Uterus (tissue), 4 donors: ENCODE results near the gene SMAD4. TPM values are rescaled to one million over a fixed set of nuclear protein-coding genes. Genes with fewer than 3 reads are reported as not detected.

Experiments
- DNase-seq, 2 donors: peaks; one replicate each; pipeline ENCODE4 v3.0.0-alpha.2; 2019 to 2020
- H3K27ac ChIP-seq, 2 donors: fragments of 200-600 bp; sonication (generic); 1 replicate in 1 of 2; 2 replicates in 1 of 2; pipeline ENCODE4 v1.5.1; 2016 to 2018
- H3K27me3 ChIP-seq, 2 donors: fragments of 200-600 bp; sonication (generic); one replicate each; pipeline ENCODE4 v1.5.1; 2018 to 2019; ENCODE audit warnings: control low read depth in 1 of 2
- H3K36me3 ChIP-seq, 2 donors: fragments of 200-600 bp; sonication (generic); one replicate each; pipeline ENCODE4 v1.5.1; 2019; ENCODE audit warnings: control low read depth in 1 of 2
- H3K4me1 ChIP-seq, 2 donors: fragments of 200-600 bp; sonication (generic); one replicate each; pipeline ENCODE4 v1.5.1; 2018 to 2019; ENCODE audit warnings: control low read depth in 1 of 2
- H3K4me3 ChIP-seq, 2 donors: fragments of 200-600 bp; sonication (generic); 1 replicate in 1 of 2; 2 replicates in 1 of 2; pipeline ENCODE4 v1.5.1; 2018 to 2019; ENCODE audit warnings: mild to moderate bottlenecking in 1 of 2
- H3K9me3 ChIP-seq, 2 donors: fragments of 200-600 bp; sonication (generic); one replicate each; pipeline ENCODE4 v1.5.1; 2019; ENCODE audit warnings: control low read depth in 1 of 2
- CTCF ChIP-seq, 4 experiments: fragments of 200-600 bp in 2 of 4; fragments of 450-650 bp in 2 of 4; sonication (generic) in 2 of 4; IDR thresholded peaks; one replicate each; pipeline ENCODE4 v1.5.1; 2016 to 2019; ENCODE audit warnings: antibody characterized with exemption in 4 of 4, mild to moderate bottlenecking in 2 of 4, moderate library complexity in 1 of 4
- POLR2A ChIP-seq, 2 donors: fragments of 450-650 bp; IDR thresholded peaks; one replicate each; pipeline ENCODE4 v1.6.1; 2016; ENCODE audit warnings: antibody characterized with exemption in 2 of 2, mild to moderate bottlenecking in 1 of 2, moderate library complexity in 1 of 2
- intact Hi-C: fragments of 100-400 bp; cut with DNase I; formaldehyde crosslinking; loops from one replicate; pipeline ENCODE4 v1.15.1; 2023; ENCODE audit warnings: low total_unique reads
- total RNA-seq, 4 donors: library from RNA; depleted of rRNA in 3 of 4; stranded (reverse); fragments of >200 nt in 3 of 4; gene quantifications; one replicate each; pipeline versions ENCODE4 v1.1.0 to v1.2.4, GENCODE V29; 2014 to 2023
- donor health status: DM: yes; HTN: yes; CAD: no.

SMAD4 gene
- total RNA-seq, 4 donors from 2014 or later: 104 to 198 (median 141) TPM

- Histone ChIP-seq H3K27ac (no peak overlapping the region), H3K27me3 (no peaks in the 10 kb centered on the region), H3K4me1 (no peaks in the 10 kb centered on the region), H3K36me3 (no peaks in the 10 kb centered on the region), H3K9me3 (no peaks in the 10 kb centered on the region), H3K4me3 (no peak overlapping the region)
- DNase-seq: no peak
- TF ChIP-seq CTCF (IDR thresholded peaks at IDR 0.05) (no peak), POLR2A (IDR thresholded peaks at IDR 0.05) (no peak)
- intact Hi-C loops: no loop called here
These were observed 47.2 kb downstream of the SMAD4 start for GRCh38 chr18:51077217-51077616.

- TF ChIP-seq POLR2A (IDR thresholded peaks at IDR 0.05) (no peak), CTCF (IDR thresholded peaks at IDR 0.05) (no peak)
- no peak overlapping the region for H3K4me3 ChIP-seq
- intact Hi-C loops: no loop called here
- H3K27me3 ChIP-seq: no peaks in the 10 kb centered on the region
- no peak for DNase-seq
- H3K27ac ChIP-seq: no peak overlapping the region
- no peaks in the 10 kb centered on the region for H3K4me1 ChIP-seq
- no peaks in the 10 kb centered on the region for H3K9me3 ChIP-seq
- no peaks in the 10 kb centered on the region for H3K36me3 ChIP-seq
These were observed 48.0 kb downstream of the SMAD4 start for GRCh38 chr18:51078026-51078425.

DNA sequence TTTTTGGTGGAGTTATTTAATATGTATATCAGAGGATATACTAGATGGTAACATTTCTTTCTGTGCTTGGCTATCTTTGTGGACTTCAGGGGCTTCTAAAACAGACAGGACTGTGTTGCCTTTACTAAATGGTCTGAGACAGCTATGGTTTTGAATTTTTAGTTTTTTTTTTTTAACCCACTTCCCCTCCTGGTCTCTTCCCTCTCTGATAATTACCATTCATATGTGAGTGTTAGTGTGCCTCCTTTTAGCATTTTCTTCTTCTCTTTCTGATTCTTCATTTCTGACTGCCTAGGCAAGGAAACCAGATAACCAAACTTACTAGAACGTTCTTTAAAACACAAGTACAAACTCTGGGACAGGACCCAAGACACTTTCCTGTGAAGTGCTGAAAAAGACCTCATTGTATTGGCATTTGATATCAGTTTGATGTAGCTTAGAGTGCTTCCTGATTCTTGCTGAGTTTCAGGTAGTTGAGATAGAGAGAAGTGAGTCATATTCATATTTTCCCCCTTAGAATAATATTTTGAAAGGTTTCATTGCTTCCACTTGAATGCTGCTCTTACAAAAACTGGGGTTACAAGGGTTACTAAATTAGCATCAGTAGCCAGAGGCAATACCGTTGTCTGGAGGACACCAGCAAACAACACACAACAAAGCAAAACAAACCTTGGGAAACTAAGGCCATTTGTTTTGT is 52.7 kb downstream of the SMAD4 start:
- no peak for TF ChIP-seq POLR2A (IDR thresholded peaks at IDR 0.05)
- TF ChIP-seq CTCF (IDR thresholded peaks at IDR 0.05): no peak
- Histone ChIP-seq H3K4me3 (no peak overlapping the region), H3K27me3 (no peaks in the 10 kb centered on the region), H3K36me3 (no peaks in the 10 kb centered on the region), H3K27ac (no peak overlapping the region), H3K4me1 (no peaks in the 10 kb centered on the region), H3K9me3 (no peaks in the 10 kb centered on the region)
- DNase-seq: no peak
- intact Hi-C loops: no loop called here

- Histone ChIP-seq H3K9me3 (no peaks in the 10 kb centered on the region), H3K4me3 (no peak overlapping the region), H3K27ac (no peak overlapping the region), H3K27me3 (no peaks in the 10 kb centered on the region), H3K36me3 (no peaks in the 10 kb centered on the region), H3K4me1 (no peaks in the 10 kb centered on the region)
- TF ChIP-seq POLR2A (IDR thresholded peaks at IDR 0.05) (no peak), CTCF (IDR thresholded peaks at IDR 0.05) (no peak)
- intact Hi-C loops: no loop called here
- DNase-seq: no peak
These were observed 53.4 kb downstream of the SMAD4 start for GRCh38 chr18:51083398-51083797.

GRCh38 chr18:51088410-51088809 is 58.4 kb downstream of the SMAD4 start:
- Histone ChIP-seq H3K27me3 (no peaks in the 10 kb centered on the region), H3K9me3 (no peaks in the 10 kb centered on the region), H3K27ac (no peak overlapping the region), H3K4me1 (no peaks in the 10 kb centered on the region), H3K4me3 (no peak overlapping the region), H3K36me3 (no peaks in the 10 kb centered on the region)
- intact Hi-C loops: no loop called here
- TF ChIP-seq CTCF (IDR thresholded peaks at IDR 0.05) (no peak), POLR2A (IDR thresholded peaks at IDR 0.05) (no peak)
- no peak for DNase-seq
